Ureter (tissue), 1 donor: ENCODE data around the gene NTM. TPM values are rescaled to one million over a fixed set of nuclear protein-coding genes. Genes with fewer than 3 reads are reported as not detected.

Experiments
- DNase-seq: peaks from one replicate; pipeline ENCODE4 v3.0.0-alpha.2; 2020; ENCODE audit warnings: low spot score
- total RNA-seq: library from RNA; stranded (reverse); gene quantifications from one replicate; pipeline ENCODE4 v1.2.4, GENCODE V29; 2023
- donor health status: DM: yes; HTN: yes; CAD: no.

The NTM gene
- total RNA-seq, 1 donor from 2014 or later: 9.9 TPM

GRCh38 chr11:131822506-131822905 lies 452.1 kb downstream of the NTM start:
- DNase-seq: no peak

GRCh38 chr11:131823772-131824171 lies 453.4 kb downstream of the NTM start:
- DNase-seq: no peak

GRCh38 chr11:131824771-131825170 lies 454.4 kb downstream of the NTM start:
- no peak for DNase-seq

- DNase-seq: no peak
Measured at GRCh38 chr11:131827430-131827829, 457.0 kb downstream of the NTM start.

GRCh38 chr11:131829725-131830124 lies 459.3 kb downstream of the NTM start:
- DNase-seq: no peak

GRCh38 chr11:131832079-131832478 lies 461.7 kb downstream of the NTM start:
- DNase-seq: no peak

GRCh38 chr11:131833366-131833765 lies 463.0 kb downstream of the NTM start:
- DNase-seq: no peak

GRCh38 chr11:131837562-131837961 lies 467.1 kb downstream of the NTM start:
- no peak for DNase-seq

- DNase-seq: no peak
Measured at GRCh38 chr11:131838016-131838415, 467.6 kb downstream of the NTM start.

GRCh38 chr11:131839326-131839725 lies 468.9 kb downstream of the NTM start:
- no peak for DNase-seq

- DNase-seq: no peak
Measured at GRCh38 chr11:131840545-131840944, 470.1 kb downstream of the NTM start.

- DNase-seq: no peak
Measured at GRCh38 chr11:131841028-131841427, 470.6 kb downstream of the NTM start.

- DNase-seq: no peak
Measured at GRCh38 chr11:131841925-131842635, 471.7 kb downstream of the NTM start.

GRCh38 chr11:131845255-131845654 lies 474.8 kb downstream of the NTM start:
- DNase-seq: no peak

GRCh38 chr11:131849485-131849884 lies 479.1 kb downstream of the NTM start:
- no peak for DNase-seq

- DNase-seq: no peak
Measured at GRCh38 chr11:131850507-131850906, 480.1 kb downstream of the NTM start.

- DNase-seq: no peak
Measured at GRCh38 chr11:131851964-131852755, 481.7 kb downstream of the NTM start.

GRCh38 chr11:131852757-131853156 lies 482.3 kb downstream of the NTM start:
- DNase-seq: no peak

GRCh38 chr11:131854391-131854790 lies 484.0 kb downstream of the NTM start:
- DNase-seq: no peak

GRCh38 chr11:131855320-131855719 lies 484.9 kb downstream of the NTM start:
- no peak for DNase-seq

- no peak for DNase-seq
Measured at GRCh38 chr11:131857246-131857645, 486.8 kb downstream of the NTM start.

GRCh38 chr11:131858505-131858904 lies 488.1 kb downstream of the NTM start:
- no peak for DNase-seq

GRCh38 chr11:131859538-131860210 lies 489.3 kb downstream of the NTM start:
- no peak for DNase-seq
